HG02763 (cell line): ENCODE data around the gene TRRAP.
"Not testable (repeated sequence)": the region's sequence is repeated elsewhere in the genome, so short reads cannot be mapped to it uniquely, and the experiment has no call there.

Source experiments
- ATAC-seq: cut with Tn5 transposase; IDR thresholded peaks from one replicate; pipeline ENCODE4 v1.9.1; 2021; ENCODE audit warnings: mild to moderate bottlenecking, moderate library complexity; ENCODE audit not compliant: unreplicated experiment

TRRAP gene

DNA sequence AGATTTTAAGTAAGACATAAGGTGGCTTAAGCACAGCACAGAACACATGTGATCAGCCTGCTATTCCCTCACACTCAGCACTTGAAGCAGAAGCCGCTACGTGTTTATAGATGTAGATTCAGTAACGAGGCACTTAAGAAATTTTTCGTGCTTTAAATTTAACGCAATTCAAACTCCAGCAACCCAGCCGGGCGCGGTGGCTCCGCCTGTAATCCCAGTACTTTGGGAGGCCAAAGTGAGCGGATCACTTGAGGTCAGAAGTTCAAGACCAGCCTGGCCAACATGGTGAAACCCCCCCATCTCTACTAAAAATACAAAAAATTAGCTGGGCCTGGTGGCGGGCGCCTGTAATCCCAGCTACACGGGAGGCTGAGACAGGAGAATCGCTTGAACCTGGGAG, 167.9 kb downstream of the TRRAP start:
- not testable (repeated sequence) for ATAC-seq

DNA sequence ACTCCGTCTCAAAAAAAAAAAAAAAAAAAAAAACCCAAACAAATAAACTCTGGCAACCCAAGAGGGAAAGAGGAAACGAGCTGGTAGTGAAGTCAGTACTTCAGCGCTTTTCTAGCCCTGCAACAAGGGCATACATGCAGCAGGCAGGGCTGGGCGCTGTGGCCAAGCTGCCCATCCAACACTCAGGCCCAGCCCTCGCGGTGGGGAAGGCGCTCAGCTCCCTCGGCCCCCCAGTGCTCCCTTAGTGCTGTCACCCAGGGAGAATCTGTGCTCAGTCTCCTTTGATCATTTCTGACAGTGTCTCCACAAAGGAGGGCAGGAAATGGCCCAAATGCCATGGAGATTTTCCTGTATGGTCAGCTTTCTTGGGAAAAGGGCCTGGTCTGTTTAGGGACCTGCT, 168.4 kb downstream of the TRRAP start:
- no peak for ATAC-seq

DNA sequence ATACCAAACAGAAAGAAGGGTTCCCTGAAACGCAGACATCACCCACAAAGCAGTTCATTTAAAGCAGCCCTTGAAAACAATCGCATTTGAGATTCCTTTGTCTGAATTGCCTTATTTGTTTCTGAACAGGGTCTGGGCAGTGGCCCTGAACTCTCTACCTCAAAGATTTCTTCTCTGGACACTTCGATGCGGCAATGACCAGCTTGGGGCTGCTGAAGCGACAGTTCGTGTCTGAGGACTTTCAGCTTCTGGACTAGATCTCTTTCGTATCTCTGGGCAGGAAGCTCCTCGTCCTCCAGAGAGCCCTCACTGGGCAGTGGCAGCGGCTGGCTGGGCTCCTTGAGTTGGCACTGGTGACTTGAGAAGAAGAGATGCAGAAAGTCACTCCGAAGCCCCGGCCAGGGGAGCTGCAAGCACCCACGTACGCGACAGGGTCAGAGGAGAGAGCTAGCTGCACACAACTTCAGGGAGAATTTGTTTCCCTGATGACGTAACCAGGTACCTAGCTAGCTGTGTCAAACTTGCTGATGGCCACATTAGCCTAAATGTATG, 169.3 kb downstream of the TRRAP start:
- no peak for ATAC-seq

DNA sequence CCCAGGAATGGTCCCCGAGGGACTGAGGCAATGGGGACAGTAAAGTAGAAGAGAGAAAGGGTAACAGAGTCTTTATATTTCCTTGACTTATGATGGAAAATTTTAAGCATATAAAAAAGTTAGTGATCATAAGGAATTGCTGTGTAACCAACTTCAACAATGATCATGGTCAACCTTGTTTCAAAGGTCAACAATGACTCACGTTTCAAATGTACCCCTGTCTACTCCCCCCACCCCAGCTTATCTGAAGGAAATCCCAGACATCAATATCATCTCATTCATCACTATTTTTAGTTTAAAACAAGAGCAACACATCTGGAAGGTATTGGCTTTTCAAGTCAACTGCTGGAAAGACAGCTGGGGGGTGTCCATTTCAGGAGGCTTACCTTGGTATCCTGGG, 172.6 kb downstream of the TRRAP start:
- ATAC-seq, result no peak

DNA sequence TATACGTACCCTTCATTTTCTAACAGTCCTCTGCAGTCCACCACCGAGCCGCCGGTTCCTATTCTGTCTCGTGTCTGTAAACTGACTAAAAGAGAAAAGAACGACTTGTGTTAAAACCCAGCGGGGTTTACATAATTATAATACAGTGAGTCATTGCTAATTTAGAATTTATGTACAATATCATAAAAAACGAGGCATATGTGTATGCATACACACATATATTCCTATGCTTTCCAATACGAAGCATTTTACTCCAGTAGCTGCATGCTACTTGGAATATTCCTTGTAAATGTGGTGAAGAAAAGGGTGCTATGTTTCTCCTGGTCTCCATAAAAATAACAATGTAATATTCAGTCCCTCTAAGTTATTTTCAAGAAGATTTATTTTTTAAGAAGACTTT, 176.4 kb downstream of the TRRAP start:
- no peak for ATAC-seq

DNA sequence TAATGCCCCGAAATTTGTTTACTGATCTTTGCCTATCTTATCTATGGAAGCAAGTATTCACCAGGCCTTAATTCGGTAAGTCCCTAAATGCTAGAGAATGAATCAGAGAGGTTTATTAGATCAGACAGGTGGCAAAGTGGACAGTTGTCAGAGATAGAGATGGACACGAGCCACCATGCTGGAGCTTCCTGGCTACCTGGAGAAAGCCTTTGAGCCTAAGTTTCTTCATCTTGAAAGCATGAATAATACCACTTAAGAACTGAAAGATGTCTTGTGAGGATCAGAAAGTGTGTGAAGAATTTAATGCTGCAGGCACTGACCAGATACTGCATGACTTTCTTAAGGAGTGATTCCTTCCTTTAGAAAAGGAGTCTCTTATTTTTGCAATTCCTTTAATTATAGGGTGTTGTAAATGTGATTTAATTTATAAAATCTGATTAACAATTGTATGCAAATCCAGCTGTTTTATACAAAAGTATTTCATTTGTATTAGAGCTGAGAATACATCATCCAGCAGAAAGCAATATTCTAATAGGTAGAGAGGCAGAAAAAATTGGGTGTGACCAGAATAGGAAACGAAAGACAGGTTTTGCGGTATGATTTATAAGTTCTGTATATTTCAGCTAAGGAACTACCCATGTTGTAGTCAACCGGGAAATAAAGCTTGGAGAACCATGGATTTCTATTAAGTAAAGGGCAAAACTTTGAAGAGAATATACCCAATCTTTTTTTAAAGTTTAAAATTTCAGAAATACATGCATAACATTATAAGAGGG, 182.9 kb downstream of the TRRAP start:
- ATAC-seq, result no peak
